ENCODE measurements around the gene CD82. TPM values are rescaled to one million over a fixed set of nuclear protein-coding genes. Genes with fewer than 3 reads are reported as not detected.

Gene CD82
- total and polyA plus RNA-seq, 2 of the 8 experiments (the other 6 are each of a cell fraction or from before 2014, with no cell fraction given), result 7.9 to 10.3 TPM

GRCh38 chr11:44621140-44621681 lies 55.7 kb downstream of the CD82 start (continued):
- TF ChIP-seq ATF2 (IDR thresholded peaks at IDR 0.05; ENCODE audit: low read length), result no peak
